Thyroid gland (tissue), 4 donors: Measurements from ENCODE around the gene TRMU.

Experiments
- POLR2A ChIP-seq, 2 donors: fragments of 450-650 bp; IDR thresholded peaks; one replicate each; pipeline ENCODE4 v1.6.1; 2017; ENCODE audit warnings: antibody characterized with exemption in 2 of 2, mild to moderate bottlenecking in 2 of 2, moderate library complexity in 1 of 2
- TF ChIP-seq, protein P1 (sequence below), 6 experiments: fragments of 200-600 bp in 3 of 6; fragments of 450-650 bp in 3 of 6; sonication (generic) in 3 of 6; IDR thresholded peaks; one replicate each; pipeline ENCODE4 v1.5.1; 2016 to 2019; ENCODE audit warnings: antibody characterized with exemption in 6 of 6, mild to moderate bottlenecking in 2 of 6, inconsistent platforms in 1 of 6, moderate library complexity in 1 of 6

DNA sequence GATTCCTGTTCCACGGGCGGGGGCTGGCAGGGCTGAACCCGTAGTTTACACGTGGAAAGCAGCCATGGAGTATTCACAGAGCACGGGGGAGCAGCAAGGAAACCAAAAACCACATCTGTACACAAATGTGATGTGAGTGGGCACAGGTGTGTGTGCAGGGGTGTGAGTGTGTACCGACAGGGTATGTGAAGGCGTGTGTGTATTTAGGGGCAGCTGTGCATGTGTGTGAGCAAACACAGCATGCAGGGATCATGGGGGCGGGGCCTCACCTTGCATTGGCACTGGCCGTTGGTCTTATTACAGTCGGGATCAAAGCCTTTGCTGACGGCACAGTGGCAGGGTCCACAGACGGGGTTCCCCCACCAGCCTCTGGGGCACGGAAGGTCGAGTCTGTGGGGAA is 58.4 kb downstream of the TRMU start:
- TF ChIP-seq, protein P1, sequence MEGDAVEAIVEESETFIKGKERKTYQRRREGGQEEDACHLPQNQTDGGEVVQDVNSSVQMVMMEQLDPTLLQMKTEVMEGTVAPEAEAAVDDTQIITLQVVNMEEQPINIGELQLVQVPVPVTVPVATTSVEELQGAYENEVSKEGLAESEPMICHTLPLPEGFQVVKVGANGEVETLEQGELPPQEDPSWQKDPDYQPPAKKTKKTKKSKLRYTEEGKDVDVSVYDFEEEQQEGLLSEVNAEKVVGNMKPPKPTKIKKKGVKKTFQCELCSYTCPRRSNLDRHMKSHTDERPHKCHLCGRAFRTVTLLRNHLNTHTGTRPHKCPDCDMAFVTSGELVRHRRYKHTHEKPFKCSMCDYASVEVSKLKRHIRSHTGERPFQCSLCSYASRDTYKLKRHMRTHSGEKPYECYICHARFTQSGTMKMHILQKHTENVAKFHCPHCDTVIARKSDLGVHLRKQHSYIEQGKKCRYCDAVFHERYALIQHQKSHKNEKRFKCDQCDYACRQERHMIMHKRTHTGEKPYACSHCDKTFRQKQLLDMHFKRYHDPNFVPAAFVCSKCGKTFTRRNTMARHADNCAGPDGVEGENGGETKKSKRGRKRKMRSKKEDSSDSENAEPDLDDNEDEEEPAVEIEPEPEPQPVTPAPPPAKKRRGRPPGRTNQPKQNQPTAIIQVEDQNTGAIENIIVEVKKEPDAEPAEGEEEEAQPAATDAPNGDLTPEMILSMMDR (IDR thresholded peaks at IDR 0.05) = no peak
- TF ChIP-seq POLR2A (IDR thresholded peaks at IDR 0.05) = no peak
